Fibroblast of gingiva (primary cell): ENCODE data around the gene SORCS2.

ENCODE experiments used
- DNase-seq: peaks from one replicate; pipeline ENCODE4 v3.0.0-alpha.2; 2011; ENCODE audit warnings: low read depth

SORCS2 gene

GRCh38 chr4:7247521-7247920 lies 55.2 kb downstream of the SORCS2 start:
- DNase-seq: no peak

DNA sequence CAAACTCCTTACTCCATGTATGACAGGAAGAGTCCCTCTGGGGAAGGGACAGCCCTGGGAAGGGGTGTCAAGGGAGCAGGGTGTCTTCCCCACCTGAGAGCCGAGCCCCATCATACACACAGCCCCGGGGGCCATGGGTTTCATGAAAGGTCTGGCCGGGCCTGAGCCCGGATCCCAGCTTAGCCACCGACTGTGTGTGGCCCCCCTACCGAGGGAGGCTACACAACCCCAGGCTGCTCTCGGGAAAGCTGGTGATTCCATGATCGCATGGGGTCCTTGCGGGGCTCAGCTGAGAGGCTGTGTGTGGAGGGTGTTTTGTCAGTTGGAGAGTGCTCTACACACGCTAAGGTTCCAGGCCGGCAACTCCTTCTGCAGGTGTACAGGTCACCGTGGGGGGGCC lies 55.6 kb downstream of the SORCS2 start:
- DNase-seq: no peak

DNA sequence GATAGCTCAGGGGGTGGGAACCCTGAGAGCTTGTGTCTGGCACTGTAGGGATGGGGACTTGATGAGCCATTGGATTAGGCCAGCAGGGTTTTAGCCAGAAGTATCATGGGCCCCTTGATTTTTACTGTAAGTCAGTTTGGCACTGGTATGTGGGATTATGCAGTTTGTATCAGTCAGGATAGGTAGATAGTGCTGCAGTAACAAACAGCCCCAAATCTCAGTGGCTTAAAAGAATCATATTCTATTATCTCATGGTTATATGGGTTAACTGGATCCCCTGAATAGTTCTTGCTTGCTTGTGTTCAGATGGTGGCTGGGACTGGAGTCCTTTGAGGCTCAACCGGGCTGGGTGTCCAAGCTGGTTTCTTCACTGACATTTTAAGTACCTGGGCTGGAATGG lies 56.5 kb downstream of the SORCS2 start:
- no peak for DNase-seq

- DNase-seq: no peak
Measured at GRCh38 chr4:7251321-7251720, 59.0 kb downstream of the SORCS2 start.

- no peak for DNase-seq
Measured at GRCh38 chr4:7252051-7252450, 59.7 kb downstream of the SORCS2 start.

- no peak for DNase-seq
Measured at GRCh38 chr4:7252510-7253340, 60.4 kb downstream of the SORCS2 start.

- no peak for DNase-seq
Measured at GRCh38 chr4:7253341-7253700, 61.0 kb downstream of the SORCS2 start.

DNA sequence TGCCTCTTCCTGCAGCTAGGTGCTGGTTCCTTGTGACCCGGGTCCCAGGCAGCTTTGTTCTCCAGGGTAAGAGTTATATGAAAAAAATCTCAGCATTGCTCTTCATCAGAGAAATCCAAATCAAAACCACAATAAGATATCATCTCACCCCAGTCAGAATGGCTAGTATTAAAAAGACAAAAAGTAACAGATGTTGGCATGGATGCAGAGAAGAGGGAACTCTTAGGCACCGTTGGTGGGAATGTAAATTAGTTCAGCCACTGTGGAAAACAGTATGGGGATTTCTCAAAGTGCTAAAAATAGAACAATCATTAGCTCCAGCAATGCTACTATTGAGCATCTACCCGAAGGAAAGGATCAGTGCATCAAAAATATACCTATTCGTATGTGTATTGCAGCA lies 61.5 kb downstream of the SORCS2 start:
- no peak for DNase-seq

GRCh38 chr4:7254736-7255487 lies 62.6 kb downstream of the SORCS2 start:
- no peak for DNase-seq

DNA sequence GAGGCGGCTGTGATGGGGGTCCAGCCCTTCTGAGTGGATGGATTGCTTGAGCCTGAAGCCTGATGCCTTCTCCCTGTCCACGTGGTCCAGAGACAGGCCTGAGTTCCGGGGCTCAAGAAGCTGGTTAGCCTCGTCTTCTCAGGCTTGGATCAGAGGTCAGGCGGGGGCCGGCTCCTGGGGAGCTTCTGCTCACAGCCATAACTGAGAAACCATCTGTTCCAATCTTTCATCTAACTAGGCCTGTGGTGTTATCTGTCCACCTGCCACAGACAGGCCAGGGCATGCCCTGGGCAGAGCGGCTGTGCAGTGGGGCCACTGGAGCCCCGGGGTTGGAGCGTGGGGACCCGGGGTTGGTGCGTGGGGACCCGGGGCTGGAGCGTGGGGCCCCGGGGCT lies 63.1 kb downstream of the SORCS2 start:
- DNase-seq: no peak

DNA sequence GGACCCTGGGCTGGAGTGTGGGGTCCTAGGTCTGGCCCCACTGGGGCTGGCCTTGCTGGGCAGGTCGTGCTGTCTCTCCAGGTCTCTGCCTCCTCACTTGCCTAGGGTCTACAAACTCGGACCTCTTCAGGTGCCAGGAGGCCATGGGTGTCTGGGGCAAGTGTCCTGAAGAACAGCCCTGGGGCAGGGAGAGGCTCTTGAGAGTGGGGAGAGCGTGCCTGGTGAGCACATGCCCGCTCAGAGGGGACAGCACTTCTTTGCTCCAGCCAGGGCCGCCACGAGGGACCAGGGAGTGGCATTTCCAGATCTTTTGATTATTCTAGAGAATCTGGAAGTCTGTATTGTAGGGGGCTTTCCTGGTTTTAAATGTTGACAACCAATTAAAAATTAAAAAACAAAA lies 63.7 kb downstream of the SORCS2 start:
- DNase-seq: no peak

- no peak for DNase-seq
Measured at GRCh38 chr4:7256984-7257810, 64.9 kb downstream of the SORCS2 start.

DNA sequence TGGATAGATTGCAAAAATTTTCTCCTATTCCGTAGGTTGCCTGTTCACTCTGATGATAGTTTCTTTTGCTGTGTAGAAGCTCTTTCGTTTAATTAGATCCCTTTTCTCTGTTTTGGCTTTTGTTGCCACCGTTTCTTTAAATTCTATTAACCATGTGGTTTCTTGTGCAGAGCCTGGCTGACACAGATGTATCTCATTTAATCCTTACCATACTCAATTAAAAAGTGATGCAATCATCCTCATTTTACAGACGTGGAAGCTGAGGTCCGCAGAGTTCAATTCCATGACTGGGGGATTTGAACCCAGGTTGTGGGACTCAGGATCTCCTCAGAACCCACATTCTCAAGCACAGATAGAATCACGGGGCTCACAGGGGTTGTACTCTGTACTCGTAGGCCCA lies 66.7 kb downstream of the SORCS2 start:
- DNase-seq: no peak

GRCh38 chr4:7260569-7260968 lies 68.2 kb downstream of the SORCS2 start:
- no peak for DNase-seq

DNA sequence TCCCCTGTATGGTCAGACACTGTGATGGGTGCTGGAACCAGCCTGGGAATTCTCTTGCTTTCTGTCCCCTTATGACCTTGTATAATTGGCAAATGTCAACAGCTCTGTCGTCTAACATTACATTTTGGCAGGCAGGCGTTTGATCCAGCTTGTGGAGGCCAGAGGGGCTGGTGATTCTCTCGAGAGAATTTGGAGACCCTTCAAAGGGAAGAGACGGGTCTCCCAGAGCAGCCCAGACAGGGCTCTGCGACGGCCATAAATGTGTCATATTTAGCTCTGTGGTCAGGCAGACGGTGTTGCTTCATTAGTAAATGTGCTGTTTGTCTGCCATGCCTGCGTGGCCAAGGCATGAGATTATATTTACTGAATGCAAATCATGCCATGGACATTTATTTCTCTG lies 68.7 kb downstream of the SORCS2 start:
- DNase-seq: no peak

DNA sequence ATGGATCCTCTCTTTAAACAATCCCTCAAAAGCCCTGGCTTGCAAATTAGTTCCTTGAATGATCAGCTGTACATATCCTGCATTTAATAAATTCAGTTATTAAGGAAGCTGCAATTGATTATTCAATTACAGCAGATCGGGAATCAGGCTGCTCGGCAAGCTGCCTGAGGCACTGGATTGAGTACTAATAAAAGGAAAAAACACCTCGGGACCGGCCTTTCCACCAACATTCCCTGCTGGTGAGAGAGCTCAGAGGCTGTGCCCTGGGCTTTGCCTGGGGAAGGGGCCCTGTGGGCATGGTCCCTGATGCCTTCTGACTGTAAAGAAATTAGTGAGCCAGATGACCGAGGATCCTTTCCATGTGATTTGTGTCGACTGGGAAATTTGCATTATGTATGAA lies 69.2 kb downstream of the SORCS2 start:
- DNase-seq: no peak

DNA sequence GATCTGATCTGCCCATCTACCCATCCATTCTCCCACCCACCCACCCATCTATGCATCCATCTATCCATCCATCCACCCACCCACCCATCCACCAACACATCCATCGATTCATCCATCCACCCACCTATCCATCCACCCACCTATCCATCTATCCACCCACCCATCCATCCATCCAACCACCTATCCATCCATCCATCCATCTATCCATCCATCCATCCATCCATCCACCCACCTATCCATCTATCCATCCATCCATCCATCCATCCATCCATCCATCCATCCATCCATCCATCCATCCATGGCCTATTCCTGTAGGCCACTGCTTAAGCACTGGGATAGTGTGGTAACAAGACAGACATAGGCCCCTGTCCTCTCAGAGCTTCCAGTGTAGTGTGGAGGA lies 69.8 kb downstream of the SORCS2 start:
- DNase-seq: no peak

- DNase-seq: no peak
Measured at GRCh38 chr4:7263166-7263565, 70.8 kb downstream of the SORCS2 start.

DNA sequence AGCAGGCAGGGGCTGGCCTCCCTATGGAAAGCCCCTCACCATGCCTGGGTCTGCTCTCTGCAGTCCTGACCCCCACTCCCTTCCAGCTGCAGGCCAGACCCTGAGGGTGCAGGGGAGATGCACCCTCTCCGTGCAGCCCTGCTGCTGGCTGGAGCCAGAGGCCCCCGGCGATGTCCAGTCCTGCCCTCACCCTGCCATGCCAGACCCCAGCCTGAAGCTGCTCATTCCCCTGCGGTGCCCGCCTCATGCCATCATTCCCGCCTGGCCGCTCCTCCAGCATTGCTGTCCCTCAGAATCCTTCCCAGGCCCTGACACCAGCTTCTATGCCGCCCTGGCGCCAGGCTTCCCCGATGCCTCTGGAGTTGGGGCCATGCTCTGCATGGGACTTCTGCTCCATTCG lies 72.4 kb downstream of the SORCS2 start:
- DNase-seq: no peak

DNA sequence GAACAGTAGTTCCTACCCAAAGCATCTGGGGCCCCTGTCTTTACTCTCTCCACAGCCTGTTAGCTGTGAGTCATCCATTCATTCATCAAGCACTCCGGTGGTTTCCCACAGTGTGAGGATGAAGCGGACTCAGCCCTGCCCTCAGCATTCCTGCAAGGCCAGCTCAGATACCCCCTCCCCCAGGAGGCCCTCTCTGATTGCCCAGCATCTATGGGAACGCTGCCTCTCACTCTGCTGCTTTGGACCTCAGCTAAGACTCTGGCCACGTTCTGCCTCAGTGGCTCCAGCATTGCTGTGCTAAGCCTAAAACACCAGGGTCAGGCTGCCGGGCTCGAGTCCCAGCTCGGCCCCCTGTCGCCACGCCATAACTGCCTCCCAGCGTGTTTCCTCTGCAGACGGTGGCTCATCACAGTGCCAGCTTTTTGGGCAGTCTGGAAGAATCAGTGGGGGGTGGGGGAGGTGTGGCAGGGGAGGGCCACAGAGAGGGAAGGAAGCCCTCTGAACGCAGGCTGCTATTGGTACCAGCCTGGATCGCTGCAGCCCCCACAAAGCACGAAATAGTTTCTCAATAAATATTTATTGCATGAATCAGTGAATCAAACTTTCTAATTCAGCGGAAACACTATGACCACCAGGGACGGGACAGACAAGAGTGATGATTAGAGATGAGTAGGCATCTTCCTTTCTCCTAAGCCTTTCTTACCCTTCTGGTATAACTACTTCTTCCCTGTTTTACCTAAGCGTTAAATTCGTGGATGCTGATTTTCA lies 74.4 kb downstream of the SORCS2 start:
- DNase-seq: no peak

GRCh38 chr4:7267829-7268228 lies 75.5 kb downstream of the SORCS2 start:
- DNase-seq: no peak

- no peak for DNase-seq
Measured at GRCh38 chr4:7268941-7269340, 76.6 kb downstream of the SORCS2 start.
